ENCODE measurements around the gene ZNF318. TPM values are rescaled to one million over a fixed set of nuclear protein-coding genes. Genes with fewer than 3 reads are reported as not detected.

ZNF318 gene
- polyA plus RNA-seq, 10 donors = 11.6 to 18.1 (median 15.0) TPM

DNA sequence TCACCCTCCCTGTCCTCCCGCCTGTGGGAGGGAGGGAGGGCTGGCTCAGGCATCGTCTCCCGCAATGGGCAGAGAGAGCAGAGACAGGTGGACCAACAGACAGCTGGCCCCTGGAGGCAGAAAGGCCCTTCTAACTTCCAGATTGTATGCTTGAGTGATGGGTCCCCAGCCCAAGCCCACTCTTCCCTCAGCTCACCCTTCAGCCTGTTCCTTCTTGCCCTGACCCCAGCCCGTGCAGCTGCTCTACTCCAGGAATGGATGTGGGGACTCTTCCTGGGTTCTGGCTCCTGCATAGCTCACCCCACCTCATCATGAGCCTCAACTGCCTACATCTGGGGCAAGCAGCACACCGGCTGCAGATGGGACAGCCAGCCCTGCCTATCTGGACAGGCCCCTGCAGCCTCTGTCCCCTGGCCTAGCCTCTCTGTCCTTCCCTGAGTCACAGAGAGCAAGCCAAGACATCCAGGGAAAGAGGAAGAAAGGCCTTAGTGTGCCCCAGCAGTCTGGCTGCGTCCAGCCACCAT lies 82.9 kb downstream of the ZNF318 start:
- DNase-seq = no peak

Other genes starting within 250 kb of the ZNF318 start
- gene SRF, start 198.4 kb downstream of the ZNF318 start, polyA plus RNA-seq (ENCODE audit: insufficient read length in 10 of 10) = 10 to 100 TPM; 33.9 to 64.4 (median 46.8) TPM
- 10 to 100 TPM; 10.3 to 26.8 (median 17.4) TPM for gene CUL9, start 187.5 kb downstream of the ZNF318 start, polyA plus RNA-seq (ENCODE audit: insufficient read length in 10 of 10)
- 10 to 100 TPM; 12.5 to 36.1 (median 17.7) TPM for gene DNPH1, start 140.2 kb downstream of the ZNF318 start, polyA plus RNA-seq (ENCODE audit: insufficient read length in 10 of 10)
- under 1 TPM in 9 of 10 donors, not detected in 1; 0.03 to 0.07 (median 0.05) TPM for gene TTBK1, start 126.2 kb downstream of the ZNF318 start, polyA plus RNA-seq (ENCODE audit: insufficient read length in 10 of 10)
- gene SLC22A7, start 71.4 kb downstream of the ZNF318 start, polyA plus RNA-seq (ENCODE audit: insufficient read length in 10 of 10) = under 1 TPM in 3 of 10 donors, not detected in 7; 0.05 to 0.45 (median 0.11) TPM
- 1 to 10 TPM in 6 of 10 donors, under 1 TPM in 4; 0.43 to 1.5 (median 1.0) TPM for gene CRIP3, start 60.8 kb downstream of the ZNF318 start, polyA plus RNA-seq (ENCODE audit: insufficient read length in 10 of 10)
- 10 to 100 TPM in 9 of 10 donors, 1 to 10 TPM in 1; 9.8 to 19.7 (median 13.7) TPM for gene ABCC10, start 57.9 kb upstream of the ZNF318 start, polyA plus RNA-seq (ENCODE audit: insufficient read length in 10 of 10)
- gene DLK2, start 85.9 kb upstream of the ZNF318 start, polyA plus RNA-seq (ENCODE audit: insufficient read length in 10 of 10) = 1 to 10 TPM; 1.4 to 4.3 (median 2.1) TPM
- gene TJAP1, start 107.9 kb upstream of the ZNF318 start, polyA plus RNA-seq (ENCODE audit: insufficient read length in 10 of 10) = 10 to 100 TPM; 17.8 to 35.8 (median 25.1) TPM
- gene LRRC73, start 140.7 kb upstream of the ZNF318 start, polyA plus RNA-seq (ENCODE audit: insufficient read length in 10 of 10) = under 1 TPM; 0.10 to 0.26 (median 0.15) TPM
- 100 to 1,000 TPM in 1 of 10 donors, 10 to 100 TPM in 9; 75.0 to 103 (median 83.3) TPM for gene YIPF3, start 147.3 kb upstream of the ZNF318 start, polyA plus RNA-seq (ENCODE audit: insufficient read length in 10 of 10)
- 10 to 100 TPM; 13.6 to 22.3 (median 17.0) TPM for gene POLR1C, start 147.4 kb upstream of the ZNF318 start, polyA plus RNA-seq (ENCODE audit: insufficient read length in 10 of 10)
- gene XPO5, start 206.4 kb upstream of the ZNF318 start, polyA plus RNA-seq (ENCODE audit: insufficient read length in 10 of 10) = 10 to 100 TPM; 19.8 to 37.0 (median 28.1) TPM
- 10 to 100 TPM; 10.4 to 17.9 (median 12.8) TPM for gene POLH, start 206.5 kb upstream of the ZNF318 start, polyA plus RNA-seq (ENCODE audit: insufficient read length in 10 of 10)